ENCODE measurements around the gene BBX.

DNA sequence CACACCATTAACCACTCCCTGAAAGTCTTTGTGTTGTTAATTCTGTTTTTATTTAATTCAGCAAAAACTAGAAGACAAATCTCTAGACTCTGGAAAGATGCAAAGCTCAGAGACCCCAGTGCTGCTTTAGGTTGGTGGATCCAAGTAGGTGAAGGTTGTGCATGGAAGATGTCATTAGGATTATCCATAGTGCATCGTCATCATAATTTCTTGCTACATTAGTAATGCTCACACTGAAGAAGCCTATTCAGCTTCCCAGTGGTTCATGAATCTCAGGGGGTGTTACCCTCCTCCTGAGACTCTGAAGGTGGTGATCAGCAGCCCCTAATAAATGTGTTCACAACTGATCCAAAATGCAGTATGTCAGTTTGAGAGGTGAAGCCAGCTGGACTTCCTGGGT, 295.3 kb downstream of the BBX start:
- TF ChIP-seq ZNF749 (CRISPR knock-in tag; IDR thresholded peaks at IDR 0.05; ENCODE audit: borderline replicate concordance) (no peak), ZBTB7A (CRISPR knock-in tag; IDR thresholded peaks at IDR 0.05) (no peak), ZNF253 (CRISPR knock-in tag; IDR thresholded peaks at IDR 0.05; ENCODE audit: borderline replicate concordance) (no peak)
